Ishikawa (cell line): ENCODE data around the gene LYRM7.

Source experiments
- CEBPB ChIP-seq: IDR thresholded peaks from 2 replicates; pipeline ENCODE4 v1.6.1; 2012
- CREB1 ChIP-seq: IDR thresholded peaks from 2 replicates; pipeline ENCODE4 v1.6.1; 2012; ENCODE audit warnings: low read depth
- EGR1 ChIP-seq: IDR thresholded peaks from 2 replicates; pipeline ENCODE4 v1.6.1; 2012
- EP300 ChIP-seq: IDR thresholded peaks from 2 replicates; pipeline ENCODE4 v1.6.1; 2012; ENCODE audit warnings: borderline replicate concordance
- FOXM1 ChIP-seq: IDR thresholded peaks from 2 replicates; pipeline ENCODE4 v1.6.1; 2012; ENCODE audit warnings: low read depth, borderline replicate concordance
- MAX ChIP-seq: IDR thresholded peaks from 2 replicates; pipeline ENCODE4 v1.6.1; 2012
- NFIC ChIP-seq: IDR thresholded peaks from 2 replicates; pipeline ENCODE4 v1.6.1; 2012
- RAD21 ChIP-seq: IDR thresholded peaks from 2 replicates; pipeline ENCODE4 v1.6.1; 2012; ENCODE audit warnings: low read depth
- REST ChIP-seq: IDR thresholded peaks from 2 replicates; pipeline ENCODE4 v1.6.1; 2012; ENCODE audit warnings: low read depth, mild to moderate bottlenecking
- TAF1 ChIP-seq: IDR thresholded peaks from 2 replicates; pipeline ENCODE4 v1.6.1; 2012; ENCODE audit warnings: low read depth, mild to moderate bottlenecking
- TCF12 ChIP-seq: IDR thresholded peaks from 2 replicates; pipeline ENCODE4 v1.6.1; 2012; ENCODE audit warnings: low read depth
- TEAD4 ChIP-seq: IDR thresholded peaks from 2 replicates; pipeline ENCODE4 v1.6.1; 2012
- USF1 ChIP-seq: IDR thresholded peaks from 2 replicates; pipeline ENCODE4 v1.6.1; 2012
- YY1 ChIP-seq: IDR thresholded peaks from 2 replicates; pipeline ENCODE4 v1.6.1; 2012; ENCODE audit warnings: low read depth
- ZBTB7A ChIP-seq: IDR thresholded peaks from 2 replicates; pipeline ENCODE4 v1.6.1; 2012; ENCODE audit warnings: low read depth

Gene LYRM7

GRCh38 chr5:131156957-131157356 lies 13.8 kb upstream of the LYRM7 start:
- TF ChIP-seq NFIC = no peak
- no peak for TF ChIP-seq CREB1
- no peak for TF ChIP-seq FOXM1
- TF ChIP-seq CEBPB = no peak
- TF ChIP-seq USF1 = no peak
- TF ChIP-seq RAD21 = no peak
- TF ChIP-seq ZBTB7A = no peak
- no peak for TF ChIP-seq REST
- TF ChIP-seq TEAD4 = no peak
- TF ChIP-seq EP300 = no peak
- no peak for TF ChIP-seq YY1
- TF ChIP-seq TAF1 = no peak
- TF ChIP-seq TCF12 = no peak
- TF ChIP-seq MAX = no peak
- no peak for TF ChIP-seq EGR1

DNA sequence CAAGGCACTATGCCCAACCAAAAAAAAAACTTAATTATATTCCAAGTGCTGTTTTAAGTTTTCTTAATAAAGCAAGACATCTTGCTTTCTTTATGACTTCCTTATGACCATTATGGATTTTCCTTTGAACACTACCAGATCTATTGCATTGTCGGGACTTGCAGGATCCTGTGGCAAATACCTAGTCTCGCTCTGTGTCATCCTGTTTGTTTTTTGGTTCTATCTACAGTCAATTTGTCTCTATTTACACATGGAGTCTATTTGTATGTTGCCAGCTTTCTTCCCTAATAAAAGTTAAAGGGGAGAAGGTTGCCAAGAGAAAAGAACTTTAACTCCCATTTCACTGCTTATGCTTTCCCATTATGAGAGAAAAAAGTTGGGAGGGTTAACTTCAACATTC lies 10.6 kb upstream of the LYRM7 start:
- TF ChIP-seq REST = no peak
- TF ChIP-seq USF1 = no peak
- TF ChIP-seq FOXM1 = no peak

DNA sequence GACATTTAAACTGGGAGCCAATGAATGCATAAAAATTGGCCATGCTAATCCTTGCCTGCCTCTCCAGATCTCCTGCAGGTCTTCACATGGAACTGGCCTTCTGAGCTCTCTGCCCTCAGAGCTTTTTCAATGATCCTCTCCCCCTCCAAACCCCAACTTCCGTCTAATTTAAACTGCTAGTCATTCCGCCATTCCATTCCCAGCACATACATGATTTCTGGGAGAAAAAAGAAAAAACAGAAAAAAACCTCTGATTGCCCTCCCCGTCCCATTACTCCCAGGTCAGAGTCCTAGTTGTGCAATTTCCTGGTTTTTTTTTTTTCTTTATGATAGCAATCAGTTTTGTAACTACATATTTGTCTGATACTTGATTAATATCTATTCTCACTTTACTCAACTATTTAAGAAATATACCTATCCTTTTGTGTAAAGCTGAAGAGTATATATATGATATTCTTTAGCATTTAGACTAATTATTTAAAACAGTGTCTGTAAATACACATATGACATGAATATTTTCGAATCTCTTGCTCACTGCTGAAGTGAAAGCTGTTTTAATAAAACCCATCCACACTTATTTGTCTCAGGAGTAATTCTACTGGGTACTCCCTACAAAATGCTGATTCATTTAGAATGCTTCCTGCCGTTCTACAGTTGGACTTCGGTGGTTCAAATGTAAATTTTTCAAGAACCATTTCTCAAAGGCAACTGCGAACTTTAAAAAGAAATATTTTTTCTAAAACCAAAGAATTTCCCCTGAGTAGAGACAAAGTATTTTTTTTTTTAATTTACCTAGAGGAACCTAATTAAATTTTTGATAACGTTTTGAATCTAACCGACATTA lies 7.2 kb upstream of the LYRM7 start:
- no peak for TF ChIP-seq EP300
- 0 out of 2 replicates have a peak, but pooled peaks have one; percentile 40 for TF ChIP-seq CEBPB

- TF ChIP-seq TCF12 (peak; percentile 16; the same call in 1 of the 2 replicates), TAF1 (0 out of 2 replicates have a peak, but pooled peaks have one; percentile 53), CEBPB (no peak), NFIC (0 out of 2 replicates have a peak, but pooled peaks have one; percentile 7), USF1 (no peak), EGR1 (no peak), MAX (no peak; the same call in 1 of the 2 replicates), CREB1 (no peak), FOXM1 (no peak), YY1 (peak; percentile 39; the same call in 1 of the 2 replicates), ZBTB7A (0 out of 2 replicates have a peak, but pooled peaks have one; percentile 40)
Observed at GRCh38 chr5:131164191-131165118, 6.3 kb upstream of the LYRM7 start.

GRCh38 chr5:131165119-131165727 lies 5.5 kb upstream of the LYRM7 start, which contains the start of gene HINT1:
Gene HINT1, minus strand, starts transcription at chr5:131165256. Its CDS starts 51 bp downstream, at chr5:131165205.
- no peak for TF ChIP-seq NFIC
- TF ChIP-seq FOXM1 = no peak
- TF ChIP-seq RAD21 = peak; percentile 16; the same call in 1 of the 2 replicates
- TF ChIP-seq YY1 = 0 out of 2 replicates have a peak, but pooled peaks have one; percentile 59
- TF ChIP-seq TEAD4 = 0 out of 2 replicates have a peak, but pooled peaks have one; percentile 11
- TF ChIP-seq REST = no peak
- TF ChIP-seq CREB1 = no peak
- no peak for TF ChIP-seq EP300
- no peak for TF ChIP-seq TCF12
- no peak for TF ChIP-seq EGR1
- peak; percentile 84; the same call in 1 of the 2 replicates for TF ChIP-seq TAF1
- no peak for TF ChIP-seq USF1
- TF ChIP-seq ZBTB7A = no peak
- TF ChIP-seq CEBPB = no peak
- TF ChIP-seq MAX = peak; percentile 74
